Measurements from ENCODE around the gene PPP2R2D. TPM values are rescaled to one million over a fixed set of nuclear protein-coding genes. Genes with fewer than 3 reads are reported as not detected.
A peak's percentile ranks its signal among the peaks of the same experiment; 100 is the strongest.

PPP2R2D gene
- total RNA-seq, 2 donors from 2014 or later: 43.1 to 52.4 TPM

DNA sequence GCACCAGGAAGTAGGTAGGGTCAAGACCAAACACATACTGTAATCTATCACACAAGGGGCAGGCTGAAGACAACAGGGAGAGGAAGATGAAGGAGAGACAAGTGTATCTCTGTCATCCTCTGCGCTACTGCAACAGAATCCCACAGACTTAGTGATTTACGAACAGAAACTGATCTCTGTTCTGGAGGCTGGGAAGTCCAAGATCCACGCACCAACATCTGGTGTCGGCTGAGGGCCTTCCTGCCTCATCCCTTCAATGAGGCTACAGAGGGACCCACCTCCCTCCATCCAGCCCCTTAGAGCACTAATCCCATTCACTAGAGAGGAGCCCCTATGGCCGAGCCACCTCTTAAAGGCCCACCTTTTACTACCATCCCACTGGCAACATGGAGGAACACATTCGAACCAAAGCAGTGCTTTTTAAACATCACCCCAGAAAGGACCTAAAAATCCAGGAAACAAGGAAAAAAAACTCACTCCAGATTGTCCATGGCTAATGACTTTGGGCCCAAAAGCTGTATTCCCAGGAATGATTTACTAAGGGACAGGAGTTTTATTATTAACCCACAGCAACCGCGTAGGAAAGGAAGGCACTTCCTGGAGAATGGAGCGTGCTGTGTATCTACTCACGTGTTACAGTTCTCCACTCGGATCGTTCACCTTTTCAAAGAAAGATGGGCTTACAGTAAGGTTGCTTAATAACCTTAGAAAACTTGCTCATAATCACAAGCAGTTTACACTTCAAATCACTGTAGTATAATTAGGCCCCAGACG is 76.7 kb downstream of the PPP2R2D start:
- Histone ChIP-seq H3K4me3 (no peak overlapping the region), H3K9me3 (no peaks in the 10 kb centered on the region), H3K4me1 (peaks cover 72% of the 10 kb centered on the region), H3K27ac (peak overlapping the region in 3 of 4 donors; percentile 75 to 96 (median 93)), H3K36me3 (replicated peaks in 1 of 2; ENCODE audit: insufficient read depth in 1 of 2, low read depth in 2 of 2) (peaks cover 0 to 9% of the 10 kb centered on the region in 2 donors), H3K27me3 (no peaks in the 10 kb centered on the region)
- peak in 1 of 3 donors; percentile 16 for TF ChIP-seq POLR2A (IDR thresholded peaks at IDR 0.05)
- TF ChIP-seq, protein P1, sequence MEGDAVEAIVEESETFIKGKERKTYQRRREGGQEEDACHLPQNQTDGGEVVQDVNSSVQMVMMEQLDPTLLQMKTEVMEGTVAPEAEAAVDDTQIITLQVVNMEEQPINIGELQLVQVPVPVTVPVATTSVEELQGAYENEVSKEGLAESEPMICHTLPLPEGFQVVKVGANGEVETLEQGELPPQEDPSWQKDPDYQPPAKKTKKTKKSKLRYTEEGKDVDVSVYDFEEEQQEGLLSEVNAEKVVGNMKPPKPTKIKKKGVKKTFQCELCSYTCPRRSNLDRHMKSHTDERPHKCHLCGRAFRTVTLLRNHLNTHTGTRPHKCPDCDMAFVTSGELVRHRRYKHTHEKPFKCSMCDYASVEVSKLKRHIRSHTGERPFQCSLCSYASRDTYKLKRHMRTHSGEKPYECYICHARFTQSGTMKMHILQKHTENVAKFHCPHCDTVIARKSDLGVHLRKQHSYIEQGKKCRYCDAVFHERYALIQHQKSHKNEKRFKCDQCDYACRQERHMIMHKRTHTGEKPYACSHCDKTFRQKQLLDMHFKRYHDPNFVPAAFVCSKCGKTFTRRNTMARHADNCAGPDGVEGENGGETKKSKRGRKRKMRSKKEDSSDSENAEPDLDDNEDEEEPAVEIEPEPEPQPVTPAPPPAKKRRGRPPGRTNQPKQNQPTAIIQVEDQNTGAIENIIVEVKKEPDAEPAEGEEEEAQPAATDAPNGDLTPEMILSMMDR (IDR thresholded peaks at IDR 0.05): no peak
- DNase-seq (peak in 1 of 4 donors; percentile 21), ATAC-seq (no peak)
- intact Hi-C loops (cut with DNase I): loop anchor here (5.0 kb wide), 1 partner anchor 45 kb away; no protein-coding TSS in a partner anchor
- 38 to 46% methylated on average over 11 to 13 of the region's 13 CpGs for WGBS, 2 donors

DNA sequence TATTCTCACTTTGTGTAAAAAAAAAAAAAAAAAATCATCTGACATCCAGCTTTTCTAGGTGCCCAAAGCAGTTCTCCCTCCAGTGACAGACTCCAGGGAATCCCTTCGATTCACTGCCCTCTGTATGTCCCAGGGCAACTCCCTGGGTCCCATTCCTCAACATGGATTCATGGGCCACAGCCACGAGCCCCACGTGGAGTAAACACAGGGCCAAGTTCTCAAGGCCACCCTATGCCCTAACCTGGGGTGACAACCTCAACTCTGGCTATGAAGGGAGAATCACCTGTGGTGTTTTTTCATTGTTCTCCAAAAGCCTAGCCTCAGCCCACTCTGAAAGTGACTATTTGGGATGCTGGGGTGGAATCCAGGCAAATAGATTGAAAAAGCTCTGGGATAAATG is 77.6 kb downstream of the PPP2R2D start:
- WGBS, 2 donors: 28 to 39% methylated on average over 3 of the region's 3 CpGs
- ATAC-seq: no peak
- TF ChIP-seq, protein P1 (IDR thresholded peaks at IDR 0.05): no peak
- TF ChIP-seq POLR2A (IDR thresholded peaks at IDR 0.05): peak in 1 of 3 donors; percentile 7

DNA sequence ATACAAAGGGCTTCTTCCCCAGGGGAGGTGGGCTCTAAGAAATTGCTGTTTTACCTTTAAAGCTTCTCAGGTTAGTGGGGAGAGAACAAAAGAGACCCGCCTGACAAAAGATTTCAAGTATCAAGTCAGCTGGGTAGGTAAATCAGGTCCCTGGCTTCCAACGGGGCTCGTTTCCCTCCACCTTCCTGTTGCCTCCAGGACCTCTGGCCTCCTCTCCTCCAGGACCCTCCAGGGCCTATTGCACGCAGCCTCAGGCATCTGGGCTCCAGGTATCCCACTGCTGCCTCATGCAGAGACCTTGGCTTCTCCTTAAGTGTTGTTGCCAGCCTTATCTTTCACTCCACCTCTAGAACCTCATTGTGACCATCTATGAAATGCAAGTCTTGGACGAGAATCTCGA is 78.0 kb downstream of the PPP2R2D start:
- Histone ChIP-seq H3K36me3 (replicated peaks in 1 of 2; ENCODE audit: insufficient read depth in 1 of 2, low read depth in 2 of 2) (no peaks in the 10 kb centered on the region), H3K4me3 (peak overlapping the region in 1 of 2 donors; percentile 83), H3K27me3 (no peaks in the 10 kb centered on the region), H3K4me1 (peaks cover 63% of the 10 kb centered on the region), H3K27ac (peak overlapping the region in 3 of 4 donors; percentile 75 to 96 (median 93)), H3K9me3 (no peaks in the 10 kb centered on the region)
- WGBS, 2 donors: 47 to 54% methylated on average over 6 of the region's 6 CpGs
- intact Hi-C loops (cut with DNase I): loop anchor here (5.0 kb wide), 1 partner anchor 43 kb away; no protein-coding TSS in a partner anchor
- no peak for ATAC-seq
- TF ChIP-seq POLR2A (IDR thresholded peaks at IDR 0.05): no peak
- TF ChIP-seq, protein P1 (IDR thresholded peaks at IDR 0.05): no peak
- DNase-seq: peak in 1 of 4 donors; percentile 17

More for the DNA sequence above, 77.6 kb downstream of the PPP2R2D start:
- Histone ChIP-seq H3K27ac (peak overlapping the region in 3 of 4 donors; percentile 75 to 96 (median 93)), H3K4me1 (peaks cover 68% of the 10 kb centered on the region), H3K9me3 (no peaks in the 10 kb centered on the region), H3K27me3 (no peaks in the 10 kb centered on the region), H3K4me3 (peak overlapping the region in 1 of 2 donors; percentile 83), H3K36me3 (replicated peaks in 1 of 2; ENCODE audit: insufficient read depth in 1 of 2, low read depth in 2 of 2) (peaks cover 0 to under 1% of the 10 kb centered on the region in 2 donors)
- intact Hi-C loops (cut with DNase I): loop anchor here (5.0 kb wide), 1 partner anchor 44 kb away; no protein-coding TSS in a partner anchor
- peak in 2 of 4 donors; percentile 37 to 50 for DNase-seq

DNA sequence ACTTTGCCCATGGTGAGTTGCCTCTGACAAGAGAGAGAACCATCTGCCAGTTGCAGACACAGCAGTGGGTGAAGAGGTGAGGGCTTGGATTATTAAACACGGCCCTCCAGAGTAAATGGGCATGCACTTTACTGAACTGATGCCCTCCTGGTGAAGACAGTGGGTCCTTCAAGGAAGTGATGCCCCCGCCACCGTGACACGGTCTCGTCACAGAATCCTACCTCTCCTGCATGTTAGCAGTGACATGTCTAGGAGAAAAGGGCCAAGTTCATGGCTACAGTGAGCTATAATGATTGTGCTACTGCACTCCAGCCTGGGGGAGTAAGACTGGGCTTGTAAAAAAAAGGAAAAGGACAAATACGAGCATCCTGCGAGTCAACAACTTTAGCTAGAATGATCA is 78.5 kb downstream of the PPP2R2D start:
- peak overlapping the region in 1 of 2 donors; percentile 83 for H3K4me3 ChIP-seq
- DNase-seq (peak in 1 of 4 donors; percentile 16), ATAC-seq (no peak)
- WGBS, 2 donors: 46 to 59% methylated on average over 7 of the region's 7 CpGs
- H3K4me1 ChIP-seq: peaks cover 58% of the 10 kb centered on the region
- no peak for TF ChIP-seq POLR2A (IDR thresholded peaks at IDR 0.05)
- TF ChIP-seq, protein P1 (IDR thresholded peaks at IDR 0.05): no peak
- intact Hi-C loops (cut with DNase I): loop anchor here (5.0 kb wide), 1 partner anchor 43 kb away; no protein-coding TSS in a partner anchor
- H3K9me3 ChIP-seq: no peaks in the 10 kb centered on the region
- no peaks in the 10 kb centered on the region for H3K36me3 ChIP-seq (replicated peaks in 1 of 2; ENCODE audit: insufficient read depth in 1 of 2, low read depth in 2 of 2)
- peak overlapping the region; percentile 28 to 96 (median 84) for H3K27ac ChIP-seq
- no peaks in the 10 kb centered on the region for H3K27me3 ChIP-seq

All from body of pancreas (tissue), 4 donors.